ACC112 (cell line): ENCODE data around the gene MRPL14.

Experiments
- H2AFZ ChIP-seq: fragments of 200-600 bp; sonication (generic); one replicate; pipeline ENCODE4 v1.6.0; 2017; ENCODE audit warnings: antibody characterized with exemption, low read length; ENCODE audit not compliant: unreplicated experiment
- H3K27ac ChIP-seq: fragments of 200-600 bp; sonication (generic); 2 replicates; pipeline ENCODE4 v1.5.1; 2014; ENCODE audit warnings: low read depth, mild to moderate bottlenecking, antibody characterized with exemption, low read length, moderate library complexity
- H3K27me3 ChIP-seq: fragments of 200-600 bp; sonication (generic); 2 replicates; pipeline ENCODE4 v1.6.1; 2014; ENCODE audit warnings: mild to moderate bottlenecking, antibody characterized with exemption, low read length, moderate library complexity, mixed read lengths; ENCODE audit not compliant: insufficient read depth
- H3K36me3 ChIP-seq: fragments of 200-600 bp; sonication (generic); 2 replicates; pipeline ENCODE4 v1.6.1; 2016; ENCODE audit warnings: mild to moderate bottlenecking, antibody characterized with exemption, low read length, moderate library complexity, mixed read lengths; ENCODE audit not compliant: insufficient read depth
- H3K4me1 ChIP-seq: fragments of 200-600 bp; sonication (generic); one replicate; pipeline ENCODE4 v1.6.1; 2016; ENCODE audit warnings: low read length, mixed read lengths; ENCODE audit not compliant: insufficient read depth, unreplicated experiment, control insufficient read depth
- H3K4me3 ChIP-seq: fragments of 200-600 bp; sonication (generic); 2 replicates; pipeline ENCODE4 v1.5.1; 2014; ENCODE audit warnings: mild to moderate bottlenecking, low read depth, low read length
- H3K79me2 ChIP-seq: fragments of 200-600 bp; sonication (generic); one replicate; pipeline ENCODE4 v1.6.0; 2016; ENCODE audit warnings: low read length; ENCODE audit not compliant: control insufficient read depth, unreplicated experiment, insufficient read depth

The MRPL14 gene

GRCh38 chr6:44088827-44089590 is 38.2 kb downstream of the MRPL14 start:
- no peak overlapping the region for H3K27ac ChIP-seq
- H3K36me3 ChIP-seq, result 0 out of 2 replicates have a peak, but pooled peaks cover 3% of the 10 kb centered on the region

GRCh38 chr6:44087623-44088022 is 39.6 kb downstream of the MRPL14 start:
- Histone ChIP-seq H3K79me2 (no peaks in the 10 kb centered on the region), H2AFZ (no peak overlapping the region), H3K36me3 (0 out of 2 replicates have a peak, but pooled peaks cover 3% of the 10 kb centered on the region), H3K4me1 (no peaks in the 10 kb centered on the region), H3K27me3 (no peaks in the 10 kb centered on the region), H3K27ac (no peak overlapping the region), H3K4me3 (no peak overlapping the region)

More at GRCh38 chr6:44088827-44089590, 38.2 kb downstream of the MRPL14 start:
- Histone ChIP-seq H3K27me3 (no peaks in the 10 kb centered on the region), H3K4me3 (no peak overlapping the region), H3K79me2 (no peaks in the 10 kb centered on the region), H2AFZ (no peak overlapping the region), H3K4me1 (no peaks in the 10 kb centered on the region)

- no peak overlapping the region for H3K27ac ChIP-seq
- no peak overlapping the region for H3K4me3 ChIP-seq
- 0 out of 2 replicates have a peak, but pooled peaks cover 2% of the 10 kb centered on the region for H3K36me3 ChIP-seq
- no peaks in the 10 kb centered on the region for H3K4me1 ChIP-seq
- no peaks in the 10 kb centered on the region for H3K27me3 ChIP-seq
- H3K79me2 ChIP-seq, result no peaks in the 10 kb centered on the region
- no peak overlapping the region for H2AFZ ChIP-seq
Measured at GRCh38 chr6:44086931-44087574, 40.2 kb downstream of the MRPL14 start.

GRCh38 chr6:44085219-44085618 is 42.0 kb downstream of the MRPL14 start:
- no peak overlapping the region for H3K4me3 ChIP-seq
- no peaks in the 10 kb centered on the region for H3K27me3 ChIP-seq
- no peak overlapping the region for H3K27ac ChIP-seq
- H3K4me1 ChIP-seq, result no peaks in the 10 kb centered on the region
- H3K36me3 ChIP-seq, result no peaks in the 10 kb centered on the region
- H2AFZ ChIP-seq, result no peak overlapping the region
- H3K79me2 ChIP-seq, result no peaks in the 10 kb centered on the region

- H3K27me3 ChIP-seq, result no peaks in the 10 kb centered on the region
- no peaks in the 10 kb centered on the region for H3K4me1 ChIP-seq
- H3K79me2 ChIP-seq, result no peaks in the 10 kb centered on the region
- H3K4me3 ChIP-seq, result no peak overlapping the region
- no peak overlapping the region for H2AFZ ChIP-seq
- H3K36me3 ChIP-seq, result no peaks in the 10 kb centered on the region
- no peak overlapping the region for H3K27ac ChIP-seq
Measured at GRCh38 chr6:44084231-44085014, 42.8 kb downstream of the MRPL14 start.

- Histone ChIP-seq H3K79me2 (no peaks in the 10 kb centered on the region), H3K27me3 (no peaks in the 10 kb centered on the region), H3K4me1 (no peaks in the 10 kb centered on the region), H3K4me3 (no peak overlapping the region), H3K36me3 (no peaks in the 10 kb centered on the region), H3K27ac (no peak overlapping the region), H2AFZ (no peak overlapping the region)
Measured at GRCh38 chr6:44082872-44083321, 44.4 kb downstream of the MRPL14 start.

GRCh38 chr6:44081753-44082152 is 45.5 kb downstream of the MRPL14 start:
- no peak overlapping the region for H3K27ac ChIP-seq
- no peaks in the 10 kb centered on the region for H3K4me1 ChIP-seq
- no peaks in the 10 kb centered on the region for H3K36me3 ChIP-seq
- H3K4me3 ChIP-seq, result no peak overlapping the region
- no peaks in the 10 kb centered on the region for H3K27me3 ChIP-seq
- no peaks in the 10 kb centered on the region for H3K79me2 ChIP-seq
- H2AFZ ChIP-seq, result no peak overlapping the region

- Histone ChIP-seq H3K27me3 (no peaks in the 10 kb centered on the region), H3K4me1 (no peaks in the 10 kb centered on the region), H2AFZ (no peak overlapping the region), H3K4me3 (no peak overlapping the region), H3K79me2 (no peaks in the 10 kb centered on the region), H3K36me3 (no peaks in the 10 kb centered on the region), H3K27ac (no peak overlapping the region)
Measured at GRCh38 chr6:44080561-44081521, 46.4 kb downstream of the MRPL14 start.

- Histone ChIP-seq H2AFZ (no peak overlapping the region), H3K79me2 (no peaks in the 10 kb centered on the region), H3K4me3 (no peak overlapping the region), H3K27ac (no peak overlapping the region), H3K4me1 (peaks cover 7% of the 10 kb centered on the region), H3K27me3 (no peaks in the 10 kb centered on the region), H3K36me3 (no peaks in the 10 kb centered on the region)
Measured at GRCh38 chr6:44079672-44080071, 47.6 kb downstream of the MRPL14 start.
